Measurements from ENCODE around the gene TTL.
"Not testable (repeated sequence)": the region's sequence is repeated elsewhere in the genome, so short reads cannot be mapped to it uniquely, and the experiment has no call there.

GRCh38 chr2:112433480-112433879 is 48.5 kb upstream of the TTL start, which contains the start of gene RGPD8:
- not testable (repeated sequence) for TF ChIP-seq POLR2AphosphoS5, POLR2A (IDR thresholded peaks at IDR 0.05; ENCODE audit: low read depth, low read length)
